Measurements from ENCODE around the gene PCDHAC2. TPM values are rescaled to one million over a fixed set of nuclear protein-coding genes. Genes with fewer than 3 reads are reported as not detected.

The PCDHAC2 gene
- total and polyA plus RNA-seq, 8 donors: 0.05 to 4.2 (median 0.58) TPM; not detected in 3

DNA sequence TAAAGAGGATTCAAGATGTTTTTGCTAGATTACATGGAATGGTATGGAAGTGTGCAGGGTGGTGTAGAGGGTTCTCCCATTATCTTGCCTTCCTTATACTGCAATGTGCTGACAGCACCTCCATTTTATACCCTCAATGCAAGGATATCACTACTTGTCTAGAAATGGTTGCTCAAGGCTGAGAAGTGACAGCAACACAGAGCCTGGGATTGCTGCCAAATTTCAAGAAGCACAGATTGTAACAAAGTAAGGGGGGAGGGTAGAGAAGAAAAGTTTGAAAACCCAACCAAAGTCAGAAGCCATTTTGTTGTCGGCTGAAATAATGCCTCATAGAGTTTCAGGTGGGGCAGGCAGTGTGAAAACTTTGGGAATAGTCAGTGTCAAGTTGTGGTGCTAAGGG lies 29.8 kb downstream of the PCDHAC2 start:
- Histone ChIP-seq H3K36me3 (no peaks in the 10 kb centered on the region), H3K4me3 (no peak overlapping the region), H3K9me3 (no peaks in the 10 kb centered on the region), H3K27ac (no peak overlapping the region), H3K27me3 (no peaks in the 10 kb centered on the region), H3K4me1 (no peaks in the 10 kb centered on the region)
- TF ChIP-seq POLR2A (IDR thresholded peaks at IDR 0.05) (no peak), EP300 (IDR thresholded peaks at IDR 0.05) (no peak), POLR2AphosphoS5 (IDR thresholded peaks at IDR 0.05) (no peak)
- TF ChIP-seq, protein P1, sequence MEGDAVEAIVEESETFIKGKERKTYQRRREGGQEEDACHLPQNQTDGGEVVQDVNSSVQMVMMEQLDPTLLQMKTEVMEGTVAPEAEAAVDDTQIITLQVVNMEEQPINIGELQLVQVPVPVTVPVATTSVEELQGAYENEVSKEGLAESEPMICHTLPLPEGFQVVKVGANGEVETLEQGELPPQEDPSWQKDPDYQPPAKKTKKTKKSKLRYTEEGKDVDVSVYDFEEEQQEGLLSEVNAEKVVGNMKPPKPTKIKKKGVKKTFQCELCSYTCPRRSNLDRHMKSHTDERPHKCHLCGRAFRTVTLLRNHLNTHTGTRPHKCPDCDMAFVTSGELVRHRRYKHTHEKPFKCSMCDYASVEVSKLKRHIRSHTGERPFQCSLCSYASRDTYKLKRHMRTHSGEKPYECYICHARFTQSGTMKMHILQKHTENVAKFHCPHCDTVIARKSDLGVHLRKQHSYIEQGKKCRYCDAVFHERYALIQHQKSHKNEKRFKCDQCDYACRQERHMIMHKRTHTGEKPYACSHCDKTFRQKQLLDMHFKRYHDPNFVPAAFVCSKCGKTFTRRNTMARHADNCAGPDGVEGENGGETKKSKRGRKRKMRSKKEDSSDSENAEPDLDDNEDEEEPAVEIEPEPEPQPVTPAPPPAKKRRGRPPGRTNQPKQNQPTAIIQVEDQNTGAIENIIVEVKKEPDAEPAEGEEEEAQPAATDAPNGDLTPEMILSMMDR (IDR thresholded peaks at IDR 0.05): no peak
- 69 to 85% (median 82%) methylated on average over 1 of the region's 1 CpG for WGBS, 5 donors
- DNase-seq: peak in 1 of 2 donors; percentile 23
- intact Hi-C loops (cut with DNase I; ENCODE audit: low total_unique reads): no loop called here

- H3K27me3 ChIP-seq: peaks cover 0 to 6% (median 0%) of the 10 kb centered on the region in 3 donors
These were observed 32.7 kb downstream of the PCDHAC2 start for GRCh38 chr5:140998921-140999410.

GRCh38 chr5:141001446-141001843 lies 35.2 kb downstream of the PCDHAC2 start:
- peak overlapping the region; percentile 23 to 30 (median 26) for H3K4me3 ChIP-seq
- intact Hi-C loops (cut with DNase I; ENCODE audit: low total_unique reads): no loop called here
- H3K9me3 ChIP-seq: no peaks in the 10 kb centered on the region
- peaks cover 0 to 15% (median 12%) of the 10 kb centered on the region in 4 donors for H3K4me1 ChIP-seq
- peak in 1 of 2 donors; percentile 24 for DNase-seq
- peak overlapping the region in 2 of 5 donors; percentile 45 to 49 for H3K27ac ChIP-seq
- no peaks in the 10 kb centered on the region for H3K36me3 ChIP-seq
- no peak for TF ChIP-seq POLR2A (IDR thresholded peaks at IDR 0.05)
- 3 to 9% (median 7%) methylated on average over 9 of the region's 9 CpGs for WGBS, 5 donors
- H3K27me3 ChIP-seq: peaks cover 0 to 6% (median 0%) of the 10 kb centered on the region in 3 donors

More at GRCh38 chr5:140998921-140999410, 32.7 kb downstream of the PCDHAC2 start:
- H3K9me3 ChIP-seq: no peaks in the 10 kb centered on the region
- intact Hi-C loops (cut with DNase I; ENCODE audit: low total_unique reads): no loop called here
- no peak overlapping the region for H3K27ac ChIP-seq
- peaks cover 0 to 15% (median 12%) of the 10 kb centered on the region in 4 donors for H3K4me1 ChIP-seq
- H3K4me3 ChIP-seq: no peak overlapping the region
- DNase-seq: no peak
- no peaks in the 10 kb centered on the region for H3K36me3 ChIP-seq
- WGBS, 5 donors: 61 to 77% (median 66%) methylated on average over 2 of the region's 2 CpGs
- TF ChIP-seq EP300 (IDR thresholded peaks at IDR 0.05) (no peak), POLR2AphosphoS5 (IDR thresholded peaks at IDR 0.05) (no peak), POLR2A (IDR thresholded peaks at IDR 0.05) (no peak)
- TF ChIP-seq, protein P1 (IDR thresholded peaks at IDR 0.05): no peak

DNA sequence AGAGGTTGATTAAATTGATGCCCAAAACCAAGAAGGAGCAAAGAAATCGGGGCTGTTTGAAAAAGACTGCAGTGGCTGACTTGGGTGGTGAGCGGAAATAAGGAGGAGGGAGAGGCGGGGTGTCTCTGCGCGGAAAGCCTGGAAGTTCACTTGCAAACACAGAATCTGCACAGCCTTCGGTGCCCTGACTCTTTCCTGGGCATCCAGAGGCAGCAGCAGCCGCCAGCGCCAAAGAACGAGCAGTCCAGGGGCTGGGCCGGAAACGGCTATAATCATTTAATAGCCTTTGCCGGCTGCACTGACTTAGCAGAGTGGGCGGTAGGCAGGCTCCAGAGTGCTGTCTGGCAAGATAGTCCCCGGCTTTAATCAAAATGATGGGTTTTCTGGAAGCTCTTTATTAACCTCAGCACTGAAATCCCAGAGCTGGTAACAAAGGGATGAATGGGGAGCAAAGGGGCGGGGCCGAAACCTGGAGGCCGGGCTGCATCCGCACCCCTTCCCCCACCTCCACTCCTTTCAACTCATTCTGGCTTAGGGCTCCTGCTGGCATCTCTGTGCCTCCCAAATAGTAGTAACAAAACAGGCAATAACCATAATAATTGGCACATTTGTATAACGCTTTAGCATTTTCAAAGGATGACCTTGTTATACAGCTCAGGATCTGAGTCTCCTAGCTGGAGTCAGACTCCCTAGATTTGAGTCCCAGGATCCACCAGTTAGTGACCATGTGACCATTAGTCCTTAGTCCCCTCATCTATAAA lies 35.7 kb downstream of the PCDHAC2 start:
- Histone ChIP-seq H3K4me3 (peak overlapping the region; percentile 23 to 30 (median 26)), H3K36me3 (no peaks in the 10 kb centered on the region), H3K4me1 (peaks cover 0 to 15% (median 12%) of the 10 kb centered on the region in 4 donors), H3K27ac (peak overlapping the region in 3 of 5 donors; percentile 26 to 49 (median 45)), H3K9me3 (no peaks in the 10 kb centered on the region), H3K27me3 (peaks cover 0 to 6% (median 0%) of the 10 kb centered on the region in 3 donors)
- intact Hi-C loops (cut with DNase I; ENCODE audit: low total_unique reads): no loop called here
- TF ChIP-seq POLR2A (IDR thresholded peaks at IDR 0.05) (no peak), POLR2AphosphoS5 (IDR thresholded peaks at IDR 0.05) (no peak), EP300 (IDR thresholded peaks at IDR 0.05) (no peak)
- TF ChIP-seq, protein P1 (IDR thresholded peaks at IDR 0.05): no peak
- WGBS, 5 donors: 4 to 7% (median 5%) methylated on average over 19 of the region's 19 CpGs
- peak; percentile 27 to 69 for DNase-seq

Measured in stomach (tissue), 9 donors.